Activated CD4-positive, CD25-positive, alpha-beta regulatory T cell treated with anti-CD3 and anti-CD28 coated beads, Interleukin-2, amount 50 U/mL, for 72 hours (primary cell): ENCODE results near the gene SRD5A1.

Source experiments
- DNase-seq: peaks from one replicate; pipeline ENCODE4 v3.0.0; 2021

Gene SRD5A1

GRCh38 chr5:6714226-6715041, 81.2 kb downstream of the SRD5A1 start:
- peak; percentile 47 for DNase-seq

- no peak for DNase-seq
Measured at GRCh38 chr5:6715271-6715670, 82.0 kb downstream of the SRD5A1 start.

GRCh38 chr5:6715758-6716628, 82.8 kb downstream of the SRD5A1 start:
- DNase-seq = no peak

- DNase-seq = no peak
Measured at GRCh38 chr5:6716629-6717149, 83.4 kb downstream of the SRD5A1 start.

GRCh38 chr5:6717247-6717646, 84.0 kb downstream of the SRD5A1 start:
- DNase-seq = no peak

DNA sequence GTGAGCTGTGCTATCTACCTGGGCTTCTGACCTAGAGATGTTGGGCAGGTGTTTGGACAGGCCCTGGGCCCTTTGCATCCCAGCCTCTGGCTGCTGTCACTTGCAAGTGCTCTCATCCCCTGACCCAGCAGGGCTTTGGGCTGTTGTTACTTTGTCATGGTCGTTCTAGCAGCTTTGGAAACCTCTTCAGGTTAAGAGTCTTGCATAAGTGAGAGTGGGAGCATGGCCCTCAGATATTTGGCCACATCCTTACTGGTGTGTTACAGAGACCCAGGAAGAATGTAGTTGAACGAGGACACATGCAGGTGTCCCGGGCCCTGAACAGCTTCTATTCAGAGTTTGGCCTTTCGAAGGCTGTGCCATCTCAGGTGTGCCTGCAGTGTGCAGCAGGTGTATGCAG, 84.4 kb downstream of the SRD5A1 start:
- no peak for DNase-seq

DNA sequence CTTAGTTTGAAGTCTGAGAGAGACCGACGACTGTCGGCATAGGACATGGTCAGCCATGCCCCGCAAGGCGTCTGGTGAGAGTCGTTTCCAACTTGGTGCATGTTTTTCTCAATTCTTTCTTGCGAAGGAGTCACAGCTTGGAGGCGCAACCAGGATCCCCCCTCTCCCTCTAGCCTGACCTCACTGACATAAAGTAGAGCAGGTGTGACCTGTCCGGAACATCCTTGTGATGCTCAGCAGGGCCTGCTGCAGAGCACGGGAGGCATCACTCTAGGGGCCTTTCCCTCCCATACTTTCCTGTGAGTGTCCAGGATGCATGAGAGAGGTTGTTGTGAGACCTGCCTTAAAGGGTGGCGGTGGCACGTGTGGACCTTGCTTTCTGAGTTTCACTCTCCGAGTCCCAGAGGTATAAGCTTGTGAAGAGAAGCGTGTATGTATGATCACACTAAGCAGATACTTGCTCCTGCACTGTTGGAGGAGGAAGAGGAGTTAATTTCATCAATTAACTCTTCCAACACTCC, 85.0 kb downstream of the SRD5A1 start:
- DNase-seq = no peak

- no peak for DNase-seq
Measured at GRCh38 chr5:6718718-6719117, 85.5 kb downstream of the SRD5A1 start.

DNA sequence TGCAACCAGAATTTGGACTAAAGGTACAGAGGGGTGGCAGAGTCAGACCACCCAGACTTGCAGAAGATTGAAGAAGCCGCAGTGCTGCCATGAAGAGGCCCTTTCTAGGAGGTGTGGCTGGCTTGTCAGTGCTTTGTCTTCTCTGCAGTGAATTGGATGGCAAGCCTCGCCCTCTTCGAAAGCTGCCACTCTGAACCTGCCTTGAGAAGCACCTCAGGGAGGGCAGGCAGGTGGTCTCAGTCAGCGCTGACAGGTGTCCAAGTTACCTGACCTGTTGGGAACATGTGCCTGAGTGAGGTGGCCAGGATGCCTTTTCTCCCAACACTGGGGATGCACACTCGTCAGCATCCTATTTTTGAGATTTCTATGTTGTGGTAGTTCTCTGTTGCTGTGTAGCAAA, 86.2 kb downstream of the SRD5A1 start:
- DNase-seq = no peak

- no peak for DNase-seq
Measured at GRCh38 chr5:6719896-6720560, 86.8 kb downstream of the SRD5A1 start.

DNA sequence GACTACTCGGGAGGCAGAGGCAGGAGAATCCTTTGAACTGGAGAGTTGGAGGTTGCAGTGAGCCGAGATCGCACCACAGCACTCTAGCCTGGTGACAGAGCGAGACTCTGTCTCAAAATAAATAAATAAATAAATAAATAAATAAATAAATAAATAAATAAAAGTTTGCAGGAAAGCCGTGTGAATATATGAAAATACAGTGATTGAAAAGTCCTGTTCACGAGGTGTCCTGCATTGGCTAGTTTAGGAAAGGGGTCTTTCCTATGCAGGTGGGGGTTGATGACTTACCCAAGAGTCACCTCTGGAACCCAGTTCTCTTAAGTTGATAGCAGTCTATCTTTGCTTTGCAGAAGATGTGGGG, 87.3 kb downstream of the SRD5A1 start:
- DNase-seq = no peak

GRCh38 chr5:6721442-6721841, 88.2 kb downstream of the SRD5A1 start:
- DNase-seq = no peak

DNA sequence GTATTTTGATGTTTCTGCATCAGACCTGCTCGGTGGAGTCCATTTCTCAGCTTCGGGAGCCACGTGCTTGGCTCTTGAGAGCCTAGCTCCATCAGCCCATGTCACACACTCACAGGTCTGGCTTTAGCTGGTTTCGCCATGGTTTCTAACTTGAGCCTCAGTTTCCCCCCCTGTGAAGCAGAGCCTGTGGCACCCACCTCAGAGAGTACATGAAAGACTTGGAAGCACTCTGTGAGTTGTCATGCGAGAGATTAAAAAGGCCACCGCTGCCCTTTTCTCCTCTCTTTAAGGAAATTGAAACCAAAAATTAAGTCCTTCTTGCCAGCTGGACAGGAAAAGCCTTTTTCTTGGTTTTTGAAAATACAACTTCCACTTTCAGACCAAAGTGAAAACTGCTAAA, 88.8 kb downstream of the SRD5A1 start:
- no peak for DNase-seq

DNA sequence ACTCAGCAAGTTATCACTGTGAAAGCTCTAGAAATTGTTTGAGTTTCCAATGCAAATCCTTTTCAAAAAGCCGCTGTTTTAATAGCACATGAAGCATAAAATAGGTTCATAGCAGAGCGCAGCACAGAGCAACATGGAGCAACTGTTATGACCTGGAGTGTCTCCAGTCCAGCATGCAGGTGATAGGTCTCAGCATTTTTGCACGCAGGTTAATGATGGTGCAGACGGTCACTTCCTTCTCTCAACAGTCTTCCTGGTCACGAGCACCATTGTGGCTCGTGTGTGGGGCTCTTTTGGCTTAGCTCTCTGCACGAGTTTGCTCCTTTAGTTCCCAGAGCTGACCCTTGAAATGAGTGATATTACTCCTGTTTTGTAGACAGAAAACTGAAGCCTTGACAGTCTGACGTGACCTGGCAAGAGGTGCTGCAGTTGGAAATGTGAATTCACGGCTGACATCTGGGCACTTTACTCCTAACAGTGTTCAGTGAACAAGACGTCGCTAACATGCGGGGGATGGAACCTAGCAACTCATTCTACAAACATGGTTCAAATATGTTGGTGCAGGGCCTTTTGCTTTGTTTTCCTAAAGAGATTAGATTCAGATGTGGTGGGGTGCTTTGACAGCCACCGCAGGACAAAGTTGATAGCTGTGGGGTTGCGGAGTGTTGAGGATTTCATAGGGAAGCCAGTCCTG, 90.0 kb downstream of the SRD5A1 start:
- no peak for DNase-seq

GRCh38 chr5:6723816-6724300, 90.6 kb downstream of the SRD5A1 start:
- no peak for DNase-seq
